ENCODE data around the gene IKZF5.

DNA sequence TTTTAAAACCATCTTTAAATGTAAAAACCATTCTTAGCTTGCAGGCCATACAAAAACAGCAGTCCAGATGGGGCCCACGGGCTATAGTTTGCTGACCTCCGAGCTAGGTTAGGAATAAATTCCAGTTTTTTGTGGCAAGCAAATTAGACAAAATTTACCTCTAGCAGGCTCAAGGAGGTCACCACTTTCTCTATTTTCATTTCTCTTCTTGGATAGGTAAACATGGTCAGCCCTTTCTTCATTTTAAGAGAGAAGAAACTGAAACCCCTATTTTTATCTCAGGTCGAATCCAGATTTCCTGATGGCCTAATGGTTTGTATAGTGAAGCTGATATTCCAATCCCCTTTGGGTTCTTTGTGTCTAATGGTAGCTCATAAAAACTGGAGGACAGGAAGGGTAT is 10.7 kb downstream of the IKZF5 start:
- TF ChIP-seq, protein P1, sequence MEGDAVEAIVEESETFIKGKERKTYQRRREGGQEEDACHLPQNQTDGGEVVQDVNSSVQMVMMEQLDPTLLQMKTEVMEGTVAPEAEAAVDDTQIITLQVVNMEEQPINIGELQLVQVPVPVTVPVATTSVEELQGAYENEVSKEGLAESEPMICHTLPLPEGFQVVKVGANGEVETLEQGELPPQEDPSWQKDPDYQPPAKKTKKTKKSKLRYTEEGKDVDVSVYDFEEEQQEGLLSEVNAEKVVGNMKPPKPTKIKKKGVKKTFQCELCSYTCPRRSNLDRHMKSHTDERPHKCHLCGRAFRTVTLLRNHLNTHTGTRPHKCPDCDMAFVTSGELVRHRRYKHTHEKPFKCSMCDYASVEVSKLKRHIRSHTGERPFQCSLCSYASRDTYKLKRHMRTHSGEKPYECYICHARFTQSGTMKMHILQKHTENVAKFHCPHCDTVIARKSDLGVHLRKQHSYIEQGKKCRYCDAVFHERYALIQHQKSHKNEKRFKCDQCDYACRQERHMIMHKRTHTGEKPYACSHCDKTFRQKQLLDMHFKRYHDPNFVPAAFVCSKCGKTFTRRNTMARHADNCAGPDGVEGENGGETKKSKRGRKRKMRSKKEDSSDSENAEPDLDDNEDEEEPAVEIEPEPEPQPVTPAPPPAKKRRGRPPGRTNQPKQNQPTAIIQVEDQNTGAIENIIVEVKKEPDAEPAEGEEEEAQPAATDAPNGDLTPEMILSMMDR (IDR thresholded peaks at IDR 0.05): no peak
- no peak for TF ChIP-seq POLR2A (IDR thresholded peaks at IDR 0.05)

Measured in lower leg skin (tissue), 3 donors.